OCI-LY7 (cell line): Measurements from ENCODE around the gene RAE1. TPM values are rescaled to one million over a fixed set of nuclear protein-coding genes. Genes with fewer than 3 reads are reported as not detected.

Experiments used
- BruUV-seq: library from RNA; stranded (reverse); fragments of 400-500 nt; replicated peaks from 2 replicates; lab custom pipeline; 2021; lab: Mats Ljungman, UMichigan
- CTCF ChIA-PET: fragments of 300-600 bp; sonication (Branson Sonifier 250); formaldehyde crosslinking; loops from one replicate; lab custom pipeline; 2022; ENCODE audit warnings: antibody characterized with exemption; ENCODE audit not compliant: unreplicated experiment; lab: Charles Lee
- POLR2A ChIA-PET: fragments of 300-600 bp; sonication (Branson Sonifier 250); formaldehyde crosslinking; loops from one replicate; lab custom pipeline; 2022; ENCODE audit warnings: antibody characterized with exemption; lab: Charles Lee
- DNase-seq: peaks from one replicate; pipeline ENCODE4 v3.0.0-alpha.2; 2015; ENCODE audit warnings: low spot score
- H2AFZ ChIP-seq: fragments of 200-600 bp; sonication (generic), shearing (Covaris generic); 2 replicates; pipeline ENCODE4 v1.6.1; 2014; ENCODE audit warnings: mild to moderate bottlenecking, antibody characterized with exemption, low read length, moderate library complexity
- H3K27ac ChIP-seq: fragments of 200-600 bp; sonication (generic); 2 replicates; pipeline ENCODE4 v1.5.1; 2014; ENCODE audit warnings: mixed run types, low read depth, mild to moderate bottlenecking, moderate library complexity, low read length, inconsistent platforms; ENCODE audit not compliant: poor library complexity, severe bottlenecking
- H3K36me3 ChIP-seq: fragments of 200-600 bp; sonication (generic); 2 replicates; pipeline ENCODE4 v1.6.1; 2014; ENCODE audit warnings: mild to moderate bottlenecking, antibody characterized with exemption, low read length, moderate library complexity, mixed read lengths; ENCODE audit not compliant: insufficient read depth
- H3K4me1 ChIP-seq: fragments of 200-600 bp; sonication (generic); 2 replicates; pipeline ENCODE4 v1.5.1; 2014; ENCODE audit warnings: mild to moderate bottlenecking, low read length; ENCODE audit not compliant: insufficient read depth, poor library complexity, severe bottlenecking
- H3K4me2 ChIP-seq: fragments of 200-600 bp; sonication (generic); 2 replicates; pipeline ENCODE4 v1.6.1; 2014; ENCODE audit warnings: mild to moderate bottlenecking, low read length
- H3K4me3 ChIP-seq: fragments of 200-600 bp; sonication (generic); 2 replicates; pipeline ENCODE4 v1.5.1; 2014; ENCODE audit warnings: mild to moderate bottlenecking, low read depth, low read length; ENCODE audit not compliant: poor library complexity, severe bottlenecking
- H3K79me2 ChIP-seq: fragments of 200-600 bp; sonication (generic); 2 replicates; pipeline ENCODE4 v1.6.1; 2016; ENCODE audit warnings: low read depth, mild to moderate bottlenecking, low read length, moderate library complexity, mixed read lengths; ENCODE audit not compliant: insufficient read depth
- H3K9me2 ChIP-seq: fragments of 200-600 bp; sonication (generic); 2 replicates; pipeline ENCODE4 v1.6.1; 2016; ENCODE audit warnings: mild to moderate bottlenecking, low read length, mixed read lengths; ENCODE audit not compliant: insufficient read depth
- H3K9me3 ChIP-seq: fragments of 200-600 bp; sonication (generic); 2 replicates; pipeline ENCODE4 v1.6.1; 2014; ENCODE audit warnings: mild to moderate bottlenecking, mixed run types, low read length, mixed read lengths
- H4K20me1 ChIP-seq: fragments of 200-600 bp; sonication (generic); 2 replicates; pipeline ENCODE4 v1.6.1; 2014; ENCODE audit warnings: mild to moderate bottlenecking, antibody characterized with exemption, low read length, moderate library complexity, mixed read lengths; ENCODE audit not compliant: insufficient read depth
- CTCF ChIP-seq: fragments of 200-600 bp; sonication (generic); conservative IDR thresholded peaks from 2 replicates; pipeline ENCODE4 v1.5.1; 2014; ENCODE audit warnings: mild to moderate bottlenecking, antibody characterized with exemption, low read length, moderate library complexity, mixed read lengths
- EZH2phosphoT487 ChIP-seq: fragments of 200-600 bp; sonication (generic); IDR thresholded peaks from 2 replicates; pipeline ENCODE4 v1.6.1; 2018; ENCODE audit warnings: low read depth, borderline replicate concordance, mild to moderate bottlenecking, mixed run types, antibody characterized with exemption, low read length, moderate library complexity, mixed read lengths
- intact Hi-C: fragments of 100-400 bp; cut with micrococcal nuclease; formaldehyde crosslinking; loops from one replicate; pipeline ENCODE4 v1.10.0; 2022; ENCODE audit not compliant: unreplicated experiment
- total RNA-seq, 2 experiments: library from RNA; depleted of rRNA in 1 of 2; stranded (reverse); fragments of >200 nt in 1 of 2; shearing (Covaris generic) in 1 of 2; gene quantifications; 2 replicates each; pipeline ENCODE4 v1.2.3, GENCODE V29; 2014 to 2022

RAE1 gene
- total RNA-seq, 2 experiments from 2014 or later, result 55.0 to 57.4 TPM

- BruUV-seq, result no TSS peak
- intact Hi-C loops, result no loop called here
- peaks cover 47% of the 10 kb centered on the region for H3K4me1 ChIP-seq
Measured at GRCh38 chr20:57388953-57389694, 38.1 kb downstream of the RAE1 start.

GRCh38 chr20:57389695-57390603 is 38.9 kb downstream of the RAE1 start:
- CTCF ChIA-PET, result interaction anchor here (0.7 to 1.4 kb wide), 7 partner anchors 9 to 88 kb away, joined by 3 to 10 read pairs (median 4); no protein-coding TSS in a partner anchor

More at GRCh38 chr20:57388953-57389694, 38.1 kb downstream of the RAE1 start:
- peak; percentile 76 for TF ChIP-seq CTCF
- TF ChIP-seq EZH2phosphoT487, result no peak
- H3K27ac ChIP-seq, result peak overlapping the region; percentile 97
- ChIA-PET CTCF (interaction anchor here (0.6 to 1.2 kb wide), 4 partner anchors 29 to 109 kb away, joined by 3 to 7 read pairs (median 4); no protein-coding TSS in a partner anchor), POLR2A (interaction anchor here (0.6 to 4.2 kb wide), 8 partner anchors 10 to 239 kb away, joined by 3 to 21 read pairs (median 6); no protein-coding TSS in a partner anchor)
- H4K20me1 ChIP-seq, result peaks cover 20% of the 10 kb centered on the region
- peaks cover 22% of the 10 kb centered on the region for H3K36me3 ChIP-seq
- no peaks in the 10 kb centered on the region for H3K9me2 ChIP-seq
- H3K4me2 ChIP-seq, result peak overlapping the region; percentile 95
- peak overlapping the region; percentile 69 for H3K4me3 ChIP-seq
- H3K9me3 ChIP-seq, result no peaks in the 10 kb centered on the region
- peak overlapping the region; percentile 37; the same call in 1 of the 2 replicates for H2AFZ ChIP-seq
- DNase-seq, result peak; percentile 82
- peaks cover 23% of the 10 kb centered on the region for H3K79me2 ChIP-seq

More at GRCh38 chr20:57389695-57390603, 38.9 kb downstream of the RAE1 start:
- no TSS peak for BruUV-seq
- TF ChIP-seq EZH2phosphoT487 (no peak), CTCF (0 out of 2 replicates have a peak, but pooled peaks have one; percentile 9)
- intact Hi-C loops, result loop anchor here (2.0 to 10.0 kb wide), 5 partner anchors 45 to 1775 kb away; partner anchors contain the start of gene ZNF831
- Histone ChIP-seq H3K36me3 (peaks cover 31% of the 10 kb centered on the region), H4K20me1 (peaks cover 22% of the 10 kb centered on the region), H3K9me2 (no peaks in the 10 kb centered on the region), H3K4me1 (peaks cover 50% of the 10 kb centered on the region), H3K9me3 (no peaks in the 10 kb centered on the region), H3K27ac (peak overlapping the region; percentile 97), H3K79me2 (peaks cover 31% of the 10 kb centered on the region), H3K4me3 (peak overlapping the region; percentile 69), H2AFZ (peak overlapping the region; percentile 37; the same call in 1 of the 2 replicates), H3K4me2 (peak overlapping the region; percentile 95)
- POLR2A ChIA-PET, result interaction anchor here (0.5 to 4.2 kb wide), 16 partner anchors 9 to 238 kb away, joined by 3 to 21 read pairs (median 6); no protein-coding TSS in a partner anchor
- DNase-seq, result no peak
